NCI-H1417 (cell line): ENCODE data around the gene SORCS2.

Source experiments
- DNase-seq, 3 experiments: peaks; one replicate each; lab custom pipeline; 2025; lab: John Stamatoyannopoulos, UW

The SORCS2 gene

GRCh38 chr4:7652906-7653305 lies 460.6 kb downstream of the SORCS2 start:
- no peak for DNase-seq

GRCh38 chr4:7653510-7654369 lies 461.4 kb downstream of the SORCS2 start:
- DNase-seq: no peak

DNA sequence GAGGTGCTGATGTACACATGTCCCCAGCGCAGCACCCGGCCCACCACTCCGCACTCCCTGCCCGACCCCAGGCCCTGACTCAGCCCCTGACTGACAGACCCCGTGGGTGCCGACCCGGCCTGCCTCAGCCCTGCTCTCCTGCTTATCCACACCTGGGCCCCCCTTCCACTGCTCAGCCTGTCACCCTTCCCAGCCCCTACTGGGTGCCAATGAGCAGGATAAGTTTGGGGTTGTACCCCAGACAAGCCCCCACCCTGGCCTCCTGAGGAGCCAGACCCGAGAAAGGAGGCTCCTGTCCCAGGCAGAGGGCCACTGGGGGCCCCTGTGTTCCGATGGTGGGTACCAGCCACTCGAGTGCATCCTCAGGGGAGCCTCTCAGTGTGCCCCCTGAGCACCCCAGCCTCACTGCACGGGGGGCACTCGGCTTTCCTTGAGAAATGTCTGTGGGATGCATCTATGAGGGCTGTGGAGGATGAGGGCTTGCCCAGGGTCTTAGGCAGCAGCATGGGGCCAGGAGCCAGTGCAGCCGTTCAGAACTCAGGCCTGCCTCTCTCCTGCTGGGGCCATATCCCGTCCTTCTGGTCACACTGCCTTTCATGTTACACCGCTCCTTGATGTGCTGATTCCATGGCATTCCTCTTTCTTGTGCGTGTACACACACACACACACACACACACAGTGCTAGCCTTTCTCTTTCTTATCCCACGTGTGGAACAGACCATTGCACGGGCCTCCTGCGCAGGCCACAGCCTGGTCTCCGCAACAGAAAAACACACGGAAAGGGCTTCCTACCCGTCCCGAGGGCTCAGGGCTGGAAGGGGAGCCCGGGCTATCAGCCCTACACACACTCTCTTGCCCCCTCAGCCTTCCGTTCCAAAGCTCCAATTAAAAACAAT lies 462.5 kb downstream of the SORCS2 start:
- DNase-seq: peak in 1 of 3 experiments; percentile 50

- DNase-seq: peak in 2 of 3 experiments; percentile 80 to 91
These were observed 463.3 kb downstream of the SORCS2 start for GRCh38 chr4:7655511-7656243.

GRCh38 chr4:7656244-7656800 lies 464.0 kb downstream of the SORCS2 start:
- no peak for DNase-seq

GRCh38 chr4:7657545-7658297 lies 465.4 kb downstream of the SORCS2 start:
- no peak for DNase-seq

GRCh38 chr4:7658341-7659204 lies 466.2 kb downstream of the SORCS2 start:
- DNase-seq: no peak

GRCh38 chr4:7659429-7660175 lies 467.3 kb downstream of the SORCS2 start:
- DNase-seq: no peak

- no peak for DNase-seq
These were observed 468.1 kb downstream of the SORCS2 start for GRCh38 chr4:7660176-7661039.

DNA sequence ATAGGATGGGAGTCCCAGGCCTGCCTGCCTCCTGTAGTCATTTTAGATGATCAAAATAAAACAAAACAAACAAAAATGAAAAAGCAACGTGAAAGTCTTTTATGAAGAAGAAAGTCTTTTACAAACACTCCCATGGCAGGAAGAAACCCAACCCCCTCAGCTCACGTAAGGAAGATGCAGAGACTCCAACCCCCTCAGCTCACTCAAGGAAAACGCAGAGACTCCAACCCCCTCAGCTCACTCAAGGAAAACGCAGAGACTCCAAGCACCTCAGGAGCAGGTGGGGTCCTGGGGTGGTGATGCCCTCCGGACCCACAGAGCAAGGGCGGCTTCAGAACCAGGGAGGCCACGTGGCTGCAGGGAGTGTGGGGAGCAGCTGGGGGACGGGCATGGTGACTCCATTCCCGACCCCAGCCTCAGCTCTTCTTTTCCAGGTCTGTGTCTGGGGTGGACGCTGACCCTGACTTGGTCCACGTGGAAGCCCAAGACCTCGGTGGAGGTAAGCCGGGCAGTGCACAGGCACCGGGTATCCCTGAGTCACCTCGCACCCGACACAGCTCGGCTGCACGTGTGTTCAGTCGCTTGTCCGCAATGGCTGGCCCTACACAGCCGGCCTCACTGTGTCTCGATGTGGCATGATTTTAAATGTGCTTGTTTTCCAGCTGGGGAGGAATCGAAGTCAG lies 468.9 kb downstream of the SORCS2 start:
- no peak for DNase-seq

GRCh38 chr4:7661846-7662506 lies 469.6 kb downstream of the SORCS2 start:
- DNase-seq: no peak

GRCh38 chr4:7662507-7662846 lies 470.1 kb downstream of the SORCS2 start:
- DNase-seq: no peak

DNA sequence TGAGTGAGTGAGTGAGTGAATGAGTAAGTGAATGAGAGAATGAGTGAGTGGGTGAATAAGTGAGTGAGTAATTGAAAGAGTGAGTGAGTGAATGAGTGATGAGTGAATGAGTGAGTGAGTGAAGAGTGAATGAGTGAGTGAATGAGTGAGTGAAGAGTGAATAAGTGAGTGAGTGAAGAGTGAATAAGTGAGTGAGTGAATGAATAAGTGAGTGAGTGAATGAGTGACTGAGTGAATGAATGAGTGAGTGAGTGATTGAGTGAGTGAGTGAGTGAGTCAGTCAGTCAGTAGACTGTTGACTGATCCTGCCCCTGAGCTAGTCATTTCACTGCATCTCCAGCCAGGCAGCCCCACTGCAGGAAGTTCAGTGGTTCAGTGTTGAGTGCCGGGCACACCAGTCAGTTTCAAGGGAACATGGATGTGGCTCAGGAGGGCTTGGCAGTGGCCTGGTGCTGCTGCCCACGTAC lies 470.8 kb downstream of the SORCS2 start:
- DNase-seq: no peak

DNA sequence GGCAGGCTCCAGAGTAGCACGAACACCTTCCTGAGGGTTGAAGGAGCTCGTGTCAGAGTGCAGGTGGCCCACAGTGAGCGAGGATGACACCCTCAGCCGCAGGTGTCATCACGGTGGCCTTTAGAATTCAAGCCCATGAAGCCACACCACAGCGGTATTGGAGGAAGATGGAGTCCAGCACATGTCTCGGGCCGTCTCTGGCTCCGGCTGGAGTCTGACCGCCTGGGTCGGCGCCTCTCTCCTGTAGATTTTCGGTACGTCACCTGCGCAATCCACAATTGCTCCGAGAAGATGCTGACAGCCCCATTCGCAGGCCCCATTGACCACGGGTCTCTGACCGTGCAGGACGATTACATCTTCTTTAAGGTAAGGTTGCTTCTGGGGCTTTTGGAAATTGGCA lies 471.8 kb downstream of the SORCS2 start:
- no peak for DNase-seq

GRCh38 chr4:7665321-7665720 lies 473.0 kb downstream of the SORCS2 start:
- no peak for DNase-seq

GRCh38 chr4:7666011-7666410 lies 473.7 kb downstream of the SORCS2 start:
- DNase-seq: no peak

GRCh38 chr4:7666744-7667143 lies 474.4 kb downstream of the SORCS2 start:
- DNase-seq: no peak
